Caco-2 (cell line): ENCODE results near the gene MEGF6. TPM values are rescaled to one million over a fixed set of nuclear protein-coding genes. Genes with fewer than 3 reads are reported as not detected.

Experiments used
- BruUV-seq: library from RNA; stranded (reverse); fragments of 400-500 nt; replicated peaks from 2 replicates; lab custom pipeline; 2021; lab: Mats Ljungman, UMichigan
- CTCF ChIA-PET: fragments of 300-600 bp; sonication (Branson Sonifier 250); formaldehyde crosslinking; loops from one replicate; lab custom pipeline; 2022; ENCODE audit warnings: antibody characterized with exemption; lab: Charles Lee
- POLR2A ChIA-PET: fragments of 300-600 bp; sonication (Branson Sonifier 250); formaldehyde crosslinking; loops from one replicate; lab custom pipeline; 2022; ENCODE audit warnings: antibody characterized with exemption; lab: Charles Lee
- DNase-seq, 2 experiments: peaks; one replicate each; pipeline versions ENCODE4 v3.0.0 to v3.0.0-alpha.2; 2020 to 2022
- H3K27me3 ChIP-seq: replicated peaks from 2 replicates; pipeline ENCODE4 v1.6.0; 2011; ENCODE audit warnings: low read length; ENCODE audit not compliant: control insufficient read depth, insufficient read depth
- H3K36me3 ChIP-seq: 2 replicates; pipeline ENCODE4 v1.5.1; 2011; ENCODE audit warnings: low read length; ENCODE audit not compliant: control insufficient read depth, insufficient read depth
- H3K4me1 ChIP-seq: fragments of 250-450 bp; sonication (Bioruptor Pico); 2 replicates; pipeline ENCODE4 v1.5.1; 2020; ENCODE audit warnings: mild to moderate bottlenecking
- H3K4me3 ChIP-seq: 2 replicates; pipeline ENCODE4 v1.5.1; 2011; ENCODE audit warnings: low read depth, mild to moderate bottlenecking, control low read depth, low read length
- H3K9me3 ChIP-seq: fragments of 250-450 bp; sonication (Bioruptor Pico); 2 replicates; pipeline ENCODE4 v1.5.1; 2020; ENCODE audit warnings: mild to moderate bottlenecking, moderate library complexity
- H3K27ac Mint-ChIP-seq: one replicate; pipeline ENCODE4 v1.8.0; 2022; ENCODE audit warnings: mixed read lengths; ENCODE audit not compliant: unreplicated experiment
- H3K27me3 Mint-ChIP-seq: one replicate; pipeline ENCODE4 v1.8.0; 2022; ENCODE audit warnings: mixed read lengths; ENCODE audit not compliant: insufficient read depth, unreplicated experiment
- H3K36me3 Mint-ChIP-seq: one replicate; pipeline ENCODE4 v1.8.0; 2022; ENCODE audit warnings: mild to moderate bottlenecking, mixed read lengths; ENCODE audit not compliant: insufficient read depth, unreplicated experiment
- H3K4me1 Mint-ChIP-seq: one replicate; pipeline ENCODE4 v1.8.0; 2022; ENCODE audit warnings: low read depth, mixed read lengths; ENCODE audit not compliant: unreplicated experiment
- H3K4me3 Mint-ChIP-seq: one replicate; pipeline ENCODE4 v1.8.0; 2022; ENCODE audit warnings: mild to moderate bottlenecking, moderate library complexity, mixed read lengths; ENCODE audit not compliant: unreplicated experiment
- H3K9me3 Mint-ChIP-seq: one replicate; pipeline ENCODE4 v1.8.0; 2022; ENCODE audit warnings: mixed read lengths; ENCODE audit not compliant: unreplicated experiment
- intact Hi-C: fragments of 100-400 bp; cut with micrococcal nuclease; formaldehyde crosslinking; loops from one replicate; pipeline ENCODE4 v1.10.0; 2022; ENCODE audit not compliant: unreplicated experiment
- total RNA-seq: library from RNA; stranded (reverse); gene quantifications from 2 replicates; pipeline ENCODE4 v1.2.3, GENCODE V29; 2022
- TF ChIP-seq, protein P1 (sequence below), 2 experiments: fragments of 200-600 bp in 1 of 2; IDR thresholded peaks; 1 replicate in 1 of 2; 2 replicates in 1 of 2; pipeline versions ENCODE4 v1.5.1 to v1.8.0; 2011 to 2022; ENCODE audit warnings: antibody characterized with exemption in 1 of 2, control low read depth in 1 of 2, inconsistent platforms in 1 of 2, low read depth in 1 of 2, low read length in 1 of 2, mild to moderate bottlenecking in 1 of 2, moderate library complexity in 1 of 2; ENCODE audit not compliant: insufficient read depth in 1 of 2, severe bottlenecking in 1 of 2, unreplicated experiment in 1 of 2

MEGF6 gene
- total RNA-seq, 1 experiment from 2014 or later = 13.3 TPM

DNA sequence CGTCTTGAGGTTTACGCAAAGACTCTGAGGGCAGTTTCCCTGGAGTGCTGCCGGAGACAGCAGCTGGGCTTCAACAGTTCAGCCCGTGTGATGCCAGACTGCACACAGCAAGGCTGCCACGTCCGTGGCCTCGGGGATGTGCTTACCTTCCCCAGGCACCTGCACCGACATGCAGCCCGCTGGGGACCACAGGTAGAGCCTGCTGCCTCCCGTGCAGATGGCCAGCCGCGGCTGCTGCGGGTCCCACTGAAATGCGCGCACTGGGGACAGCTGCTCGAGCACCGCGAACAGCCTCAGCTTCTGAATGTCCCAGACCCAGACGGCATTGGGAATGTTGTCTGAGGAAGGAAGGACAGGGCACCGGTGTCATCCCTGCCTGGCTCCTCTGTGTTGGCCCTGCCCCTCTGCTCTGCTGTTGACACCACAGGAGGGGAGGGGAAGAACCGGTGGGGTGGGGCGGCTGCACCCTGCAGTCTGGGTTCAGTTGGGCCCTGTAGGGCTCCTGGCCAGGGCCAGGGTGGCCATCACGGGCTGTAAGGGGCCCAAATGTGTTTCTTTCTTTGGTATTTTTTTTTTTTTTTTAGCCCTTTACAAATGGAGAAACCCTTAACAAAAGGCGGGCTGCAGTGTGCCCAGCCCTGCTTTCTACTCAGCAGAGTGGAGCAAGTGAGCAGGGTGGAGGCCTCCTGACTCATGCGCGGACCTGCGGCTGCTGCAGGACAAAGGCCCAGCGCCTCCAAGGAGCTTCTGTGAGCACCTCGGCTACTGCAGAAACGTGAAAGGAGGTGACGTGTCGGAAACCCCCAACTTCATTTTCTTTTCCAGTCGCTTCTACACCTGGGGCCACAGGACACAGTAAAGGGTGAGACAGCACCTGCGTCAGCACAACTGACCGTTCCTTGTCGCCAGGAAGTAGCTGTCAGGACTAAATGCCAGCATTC is 20.3 kb upstream of the MEGF6 start:
- Mint-ChIP-seq H3K4me3 (no peak overlapping the region), H3K9me3 (no peaks in the 10 kb centered on the region), H3K36me3 (peaks cover 20% of the 10 kb centered on the region), H3K27ac (no peak overlapping the region), H3K27me3 (no peaks in the 10 kb centered on the region), H3K4me1 (no peaks in the 10 kb centered on the region)
- H3K9me3 ChIP-seq = no peaks in the 10 kb centered on the region
- DNase-seq = no peak
- no peaks in the 10 kb centered on the region for H3K4me1 ChIP-seq
- CTCF ChIA-PET = no interaction called here
- H3K36me3 ChIP-seq = peaks cover 3% of the 10 kb centered on the region
- POLR2A ChIA-PET = no interaction called here
- intact Hi-C loops = no loop called here
- TF ChIP-seq, protein P1, sequence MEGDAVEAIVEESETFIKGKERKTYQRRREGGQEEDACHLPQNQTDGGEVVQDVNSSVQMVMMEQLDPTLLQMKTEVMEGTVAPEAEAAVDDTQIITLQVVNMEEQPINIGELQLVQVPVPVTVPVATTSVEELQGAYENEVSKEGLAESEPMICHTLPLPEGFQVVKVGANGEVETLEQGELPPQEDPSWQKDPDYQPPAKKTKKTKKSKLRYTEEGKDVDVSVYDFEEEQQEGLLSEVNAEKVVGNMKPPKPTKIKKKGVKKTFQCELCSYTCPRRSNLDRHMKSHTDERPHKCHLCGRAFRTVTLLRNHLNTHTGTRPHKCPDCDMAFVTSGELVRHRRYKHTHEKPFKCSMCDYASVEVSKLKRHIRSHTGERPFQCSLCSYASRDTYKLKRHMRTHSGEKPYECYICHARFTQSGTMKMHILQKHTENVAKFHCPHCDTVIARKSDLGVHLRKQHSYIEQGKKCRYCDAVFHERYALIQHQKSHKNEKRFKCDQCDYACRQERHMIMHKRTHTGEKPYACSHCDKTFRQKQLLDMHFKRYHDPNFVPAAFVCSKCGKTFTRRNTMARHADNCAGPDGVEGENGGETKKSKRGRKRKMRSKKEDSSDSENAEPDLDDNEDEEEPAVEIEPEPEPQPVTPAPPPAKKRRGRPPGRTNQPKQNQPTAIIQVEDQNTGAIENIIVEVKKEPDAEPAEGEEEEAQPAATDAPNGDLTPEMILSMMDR (IDR thresholded peaks at IDR 0.05; ENCODE audit: insufficient read depth in 1 of 2, low read depth in 1 of 2, low read length in 1 of 2, severe bottlenecking in 1 of 2, unreplicated experiment in 1 of 2) = no peak
- no peak overlapping the region for H3K4me3 ChIP-seq
- no TSS peak for BruUV-seq
- no peaks in the 10 kb centered on the region for H3K27me3 ChIP-seq

DNA sequence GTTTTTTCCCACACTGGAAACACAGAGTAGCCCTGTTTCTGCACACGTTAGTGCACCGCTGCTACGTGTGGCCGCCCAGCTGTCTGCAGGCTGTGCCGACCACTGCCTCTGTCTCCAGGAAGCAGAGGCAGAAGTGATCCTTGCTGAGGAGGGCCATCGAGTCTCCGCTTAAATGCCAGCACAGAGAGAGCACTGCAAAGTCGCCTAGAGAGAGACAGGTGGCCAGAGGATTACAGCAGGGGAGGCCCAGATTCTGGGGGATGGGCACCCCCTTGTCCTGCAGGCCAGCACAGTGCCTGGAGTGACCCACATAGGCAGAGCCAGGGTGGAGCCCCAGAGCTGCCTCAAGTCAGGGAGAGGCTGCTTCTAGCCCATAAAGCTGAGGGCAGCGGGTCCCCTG is 19.6 kb upstream of the MEGF6 start:
- CTCF ChIA-PET = no interaction called here
- intact Hi-C loops = no loop called here
- Histone ChIP-seq H3K9me3 (no peaks in the 10 kb centered on the region), H3K4me3 (no peak overlapping the region), H3K36me3 (peaks cover 3% of the 10 kb centered on the region), H3K27me3 (no peaks in the 10 kb centered on the region), H3K4me1 (peaks cover 3% of the 10 kb centered on the region)
- no peak for DNase-seq
- peaks cover 20% of the 10 kb centered on the region for H3K36me3 Mint-ChIP-seq
- TF ChIP-seq, protein P1 (IDR thresholded peaks at IDR 0.05; ENCODE audit: insufficient read depth in 1 of 2, low read depth in 1 of 2, low read length in 1 of 2, severe bottlenecking in 1 of 2, unreplicated experiment in 1 of 2) = no peak
- no peaks in the 10 kb centered on the region for H3K4me1 Mint-ChIP-seq
- H3K9me3 Mint-ChIP-seq = no peaks in the 10 kb centered on the region
- no peaks in the 10 kb centered on the region for H3K27me3 Mint-ChIP-seq
- no TSS peak for BruUV-seq
- H3K27ac Mint-ChIP-seq = no peak overlapping the region
- POLR2A ChIA-PET = no interaction called here
- no peak overlapping the region for H3K4me3 Mint-ChIP-seq

DNA sequence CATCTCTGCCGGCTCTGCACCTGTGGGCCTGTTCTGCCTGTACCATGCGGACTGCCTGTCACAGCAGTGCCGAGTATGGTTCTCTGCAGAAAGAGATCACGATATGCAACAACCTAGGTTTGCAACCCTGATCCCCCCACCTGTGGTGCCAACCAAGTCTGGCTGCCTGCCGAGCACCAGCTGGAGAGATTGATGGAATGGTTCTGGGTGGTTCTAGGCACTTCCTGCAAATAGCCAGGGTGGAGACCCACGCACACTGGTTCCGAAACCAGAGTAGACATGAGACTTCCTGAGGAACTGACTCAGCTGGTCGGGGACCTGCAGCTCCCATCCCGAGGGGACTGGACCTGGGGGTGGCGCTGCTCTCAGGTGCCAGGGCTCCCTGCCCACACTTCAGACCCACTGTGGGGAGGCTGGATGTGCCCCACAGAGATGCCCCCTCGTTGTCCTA is 18.9 kb upstream of the MEGF6 start:
- H3K27me3 Mint-ChIP-seq = no peaks in the 10 kb centered on the region
- ChIA-PET CTCF (no interaction called here), POLR2A (no interaction called here)
- H3K9me3 Mint-ChIP-seq = no peaks in the 10 kb centered on the region
- no peaks in the 10 kb centered on the region for H3K9me3 ChIP-seq
- BruUV-seq = no TSS peak
- no peak overlapping the region for H3K27ac Mint-ChIP-seq
- H3K4me1 ChIP-seq = peaks cover 6% of the 10 kb centered on the region
- no peak overlapping the region for H3K4me3 ChIP-seq
- H3K4me1 Mint-ChIP-seq = no peaks in the 10 kb centered on the region
- TF ChIP-seq, protein P1 (IDR thresholded peaks at IDR 0.05; ENCODE audit: insufficient read depth in 1 of 2, low read depth in 1 of 2, low read length in 1 of 2, severe bottlenecking in 1 of 2, unreplicated experiment in 1 of 2) = no peak
- no peaks in the 10 kb centered on the region for H3K27me3 ChIP-seq
- no peak overlapping the region for H3K4me3 Mint-ChIP-seq
- H3K36me3 Mint-ChIP-seq = peaks cover 23% of the 10 kb centered on the region
- intact Hi-C loops = no loop called here
- peaks cover 3% of the 10 kb centered on the region for H3K36me3 ChIP-seq
- DNase-seq = no peak
